ENCODE measurements around the gene CA12. TPM values are rescaled to one million over a fixed set of nuclear protein-coding genes. Genes with fewer than 3 reads are reported as not detected.

CA12 gene
- total RNA-seq, 2 experiments from 2014 or later = not detected

GRCh38 chr15:63308947-63309346, 72.7 kb downstream of the CA12 start:
- DNase-seq (no peak), ATAC-seq (ENCODE audit: poor library complexity) (no peak)
- Mint-ChIP-seq H3K36me3 (ENCODE audit: low read depth) (peaks cover 34% of the 10 kb centered on the region), H3K4me1 (ENCODE audit: low read depth) (no peaks in the 10 kb centered on the region), H3K27me3 (no peaks in the 10 kb centered on the region), H3K27ac (no peak overlapping the region), H3K4me3 (no peak overlapping the region), H3K9me3 (no peaks in the 10 kb centered on the region)
- Histone ChIP-seq H3K27ac (ENCODE audit: low read depth in 1 of 2, low read length in 2 of 2) (no peak overlapping the region), H3K27me3 (ENCODE audit: control insufficient read depth in 1 of 2, insufficient read depth in 2 of 2, low read length in 2 of 2) (no peaks in the 10 kb centered on the region), H3K36me3 (ENCODE audit: insufficient read depth, low read length) (peaks cover 17% of the 10 kb centered on the region), H3K4me1 (ENCODE audit: insufficient read depth, low read length) (no peaks in the 10 kb centered on the region), H3K9me3 (ENCODE audit: control insufficient read depth in 1 of 2, insufficient read depth in 1 of 2, low read length in 2 of 2) (no peaks in the 10 kb centered on the region), H3K4me3 (ENCODE audit: low read length) (no peak overlapping the region)
- CTCF ChIA-PET = no interaction called here
- intact Hi-C loops (cut with DNase I, micrococcal nuclease) = no loop called here
- POLR2A ChIA-PET = interaction anchor here (0.7 kb wide), 1 partner anchor 78 kb away, joined by 3 read pairs; no protein-coding TSS in a partner anchor
- no peak for TF ChIP-seq CTCF (IDR thresholded peaks at IDR 0.05)

- Mint-ChIP-seq H3K4me1 (ENCODE audit: low read depth) (no peaks in the 10 kb centered on the region), H3K27ac (no peak overlapping the region), H3K27me3 (no peaks in the 10 kb centered on the region), H3K4me3 (no peak overlapping the region), H3K36me3 (ENCODE audit: low read depth) (peaks cover 36% of the 10 kb centered on the region), H3K9me3 (no peaks in the 10 kb centered on the region)
- intact Hi-C loops (cut with DNase I, micrococcal nuclease) = no loop called here
- Histone ChIP-seq H3K27ac (ENCODE audit: low read depth in 1 of 2, low read length in 2 of 2) (no peak overlapping the region), H3K4me1 (ENCODE audit: insufficient read depth, low read length) (no peaks in the 10 kb centered on the region), H3K36me3 (ENCODE audit: insufficient read depth, low read length) (peaks cover 21% of the 10 kb centered on the region), H3K4me3 (ENCODE audit: low read length) (no peak overlapping the region), H3K27me3 (ENCODE audit: control insufficient read depth in 1 of 2, insufficient read depth in 2 of 2, low read length in 2 of 2) (no peaks in the 10 kb centered on the region), H3K9me3 (ENCODE audit: control insufficient read depth in 1 of 2, insufficient read depth in 1 of 2, low read length in 2 of 2) (no peaks in the 10 kb centered on the region)
- DNase-seq (no peak), ATAC-seq (ENCODE audit: poor library complexity) (no peak)
- POLR2A ChIA-PET = no interaction called here
- no peak for TF ChIP-seq CTCF (IDR thresholded peaks at IDR 0.05)
- CTCF ChIA-PET = no interaction called here
Observed at GRCh38 chr15:63308491-63308890, 73.2 kb downstream of the CA12 start.

GRCh38 chr15:63306492-63307073, 75.1 kb downstream of the CA12 start:
- intact Hi-C loops (cut with DNase I, micrococcal nuclease) = no loop called here
- Histone ChIP-seq H3K4me1 (ENCODE audit: insufficient read depth, low read length) (no peaks in the 10 kb centered on the region), H3K9me3 (ENCODE audit: control insufficient read depth in 1 of 2, insufficient read depth in 1 of 2, low read length in 2 of 2) (no peaks in the 10 kb centered on the region), H3K4me3 (ENCODE audit: low read length) (no peak overlapping the region), H3K27me3 (ENCODE audit: control insufficient read depth in 1 of 2, insufficient read depth in 2 of 2, low read length in 2 of 2) (no peaks in the 10 kb centered on the region), H3K36me3 (ENCODE audit: insufficient read depth, low read length) (peaks cover 33% of the 10 kb centered on the region), H3K27ac (ENCODE audit: low read depth in 1 of 2, low read length in 2 of 2) (no peak overlapping the region)
- H3K36me3 Mint-ChIP-seq (ENCODE audit: low read depth) = peaks cover 53% of the 10 kb centered on the region
- TF ChIP-seq CTCF (IDR thresholded peaks at IDR 0.05) = no peak
- POLR2A ChIA-PET = no interaction called here
- no peaks in the 10 kb centered on the region for H3K4me1 Mint-ChIP-seq (ENCODE audit: low read depth)
- no peak overlapping the region for H3K4me3 Mint-ChIP-seq
- ATAC-seq (ENCODE audit: poor library complexity) (no peak), DNase-seq (no peak)
- no peaks in the 10 kb centered on the region for H3K9me3 Mint-ChIP-seq
- no peaks in the 10 kb centered on the region for H3K27me3 Mint-ChIP-seq
- CTCF ChIA-PET = no interaction called here
- no peak overlapping the region for H3K27ac Mint-ChIP-seq
